Smooth muscle cell (in vitro differentiated cells): ENCODE results near the gene MAGOH. TPM values are rescaled to one million over a fixed set of nuclear protein-coding genes. Genes with fewer than 3 reads are reported as not detected.

Experiments used
- DNase-seq: peaks from one replicate; lab custom pipeline; 2025; ENCODE audit not compliant: unreplicated experiment; lab: John Stamatoyannopoulos, UW
- H2AFZ ChIP-seq: fragments of 200-600 bp; sonication (generic); 2 replicates; pipeline ENCODE4 v1.6.0; 2016; ENCODE audit warnings: antibody characterized with exemption, low read depth, mild to moderate bottlenecking
- H3F3A ChIP-seq: fragments of 200-600 bp; sonication (generic); 2 replicates; pipeline ENCODE4 v1.6.0; 2017; ENCODE audit warnings: antibody characterized with exemption, low read depth
- H3K27ac ChIP-seq: fragments of 200-600 bp; sonication (generic); 2 replicates; pipeline ENCODE4 v1.5.1; 2016; ENCODE audit warnings: low read depth, mild to moderate bottlenecking
- H3K27me3 ChIP-seq: fragments of 200-600 bp; sonication (generic); 2 replicates; pipeline ENCODE4 v1.6.1; 2016; ENCODE audit warnings: low read depth, mild to moderate bottlenecking
- H3K36me3 ChIP-seq: fragments of 200-600 bp; sonication (generic); 2 replicates; pipeline ENCODE4 v1.5.1; 2016; ENCODE audit warnings: low read depth
- H3K4me1 ChIP-seq: fragments of 200-600 bp; sonication (generic); 2 replicates; pipeline ENCODE4 v1.5.1; 2016; ENCODE audit warnings: low read depth
- H3K4me2 ChIP-seq: fragments of 200-600 bp; sonication (generic); 2 replicates; pipeline ENCODE4 v1.6.0; 2016; ENCODE audit warnings: mild to moderate bottlenecking
- H3K4me3 ChIP-seq: fragments of 200-600 bp; sonication (generic); 2 replicates; pipeline ENCODE4 v1.5.1; 2016; ENCODE audit warnings: mild to moderate bottlenecking
- H3K79me2 ChIP-seq: fragments of 200-600 bp; sonication (generic); 2 replicates; pipeline ENCODE4 v1.6.0; 2016; ENCODE audit warnings: low read depth, mild to moderate bottlenecking
- H3K9ac ChIP-seq: fragments of 200-600 bp; sonication (generic); 2 replicates; pipeline ENCODE4 v1.6.0; 2016; ENCODE audit warnings: low read depth
- H3K9me3 ChIP-seq: fragments of 200-600 bp; sonication (generic); replicated peaks from 2 replicates; pipeline ENCODE4 v1.5.1; 2016; ENCODE audit warnings: low read depth
- H4K20me1 ChIP-seq: fragments of 200-600 bp; sonication (generic); 2 replicates; pipeline ENCODE4 v1.6.0; 2016; ENCODE audit warnings: low read depth
- WGBS: methylation state at CpG from one replicate; pipeline ENCODE4 v1.1.7; 2016; ENCODE audit warnings: low lambda C conversion rate; 5-methylcytosine and 5-hydroxymethylcytosine counted together
- polyA plus RNA-seq: library from polyadenylated mRNA; unstranded; fragments of >200 nt; fragmentation: Nextera tagmentation; extraction: Ambion mirVana; gene quantifications from 2 replicates; pipeline ENCODE4 v1.2.1, GENCODE V29; 2016
- total RNA-seq: library from RNA; depleted of rRNA; stranded (reverse); fragments of >200 nt; gene quantifications from 2 replicates; pipeline ENCODE4 v1.2.3, GENCODE V29; 2014
- TF ChIP-seq, protein P1 (sequence below): fragments of 200-600 bp; sonication (generic); IDR thresholded peaks from 2 replicates; pipeline ENCODE4 v1.5.1; 2017; ENCODE audit warnings: borderline replicate concordance, mild to moderate bottlenecking, antibody characterized with exemption; ENCODE audit not compliant: insufficient read depth, poor library complexity, severe bottlenecking

MAGOH gene
- total RNA-seq (30.5 and 37.3 TPM in 2 replicates), polyA plus RNA-seq (28.5 and 38.4 TPM in 2 replicates)

DNA sequence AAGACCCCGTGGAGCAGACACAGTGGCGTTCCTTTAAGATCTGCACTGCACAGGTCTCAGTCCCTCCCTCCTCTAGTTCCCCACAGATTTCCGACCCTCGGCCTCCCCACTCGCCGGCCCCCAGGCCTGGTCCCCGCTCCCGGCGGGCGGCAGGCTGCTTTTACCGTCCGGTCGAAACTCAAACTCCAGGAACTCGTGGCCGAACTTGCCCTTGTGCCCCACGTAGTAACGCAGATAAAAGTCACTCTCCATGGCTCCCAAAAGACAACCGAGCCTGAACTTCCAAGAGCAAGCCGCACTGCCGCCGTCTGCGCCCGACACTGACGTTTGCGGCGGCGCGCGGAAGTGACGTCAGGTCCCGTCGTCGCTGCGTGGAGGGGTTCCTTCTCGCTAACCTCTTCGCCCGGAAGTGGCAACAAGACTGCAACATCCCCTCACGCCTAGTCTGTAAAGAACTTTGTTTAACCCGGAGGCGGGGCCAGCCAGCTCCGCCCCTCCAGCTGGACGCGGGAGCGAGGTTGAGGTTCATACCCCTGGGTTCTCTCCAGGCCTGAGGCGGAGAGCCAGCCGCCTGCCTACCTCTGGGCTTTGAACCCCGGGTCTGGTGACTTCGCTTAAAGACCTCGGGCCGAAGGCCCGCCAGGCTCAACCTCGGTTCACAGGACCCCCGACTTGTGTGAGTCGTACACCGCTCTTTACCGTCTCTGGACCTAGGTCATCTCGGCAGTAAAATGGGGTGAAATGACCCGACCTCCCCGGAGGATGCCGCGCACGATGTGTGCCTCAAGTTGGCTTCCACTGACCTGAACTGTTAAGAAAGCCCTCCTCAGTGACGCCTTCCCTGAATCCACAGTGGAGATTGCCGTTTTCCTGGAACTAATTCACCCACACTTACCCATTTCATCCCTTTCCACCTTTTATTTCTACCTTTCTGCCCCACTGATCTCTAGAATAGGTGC lies at the start of gene MAGOH:
Gene MAGOH, minus strand, starts transcription at position 322 of the 959 bp plus-strand sequence. Its CDS starts 70 bp downstream, at position 252.
- Histone ChIP-seq H3K4me3 (peak within 1 kb of the TSS; percentile 91), H3K27ac (peak within 1 kb of the TSS; percentile 81), H3K9me3 (no peaks in the 10 kb centered on the region), H2AFZ (peak within 1 kb of the TSS; percentile 93), H3K9ac (peak within 1 kb of the TSS; percentile 97), H3K27me3 (no peaks in the 10 kb centered on the region), H3F3A (no peaks in the 10 kb centered on the region), H3K79me2 (peaks cover 31% of the 10 kb centered on the region), H3K36me3 (peaks cover 3% of the 10 kb centered on the region), H3K4me1 (peaks cover 7% of the 10 kb centered on the region), H4K20me1 (no peaks in the 10 kb centered on the region), H3K4me2 (peak within 1 kb of the TSS; percentile 97)
- TF ChIP-seq, protein P1, sequence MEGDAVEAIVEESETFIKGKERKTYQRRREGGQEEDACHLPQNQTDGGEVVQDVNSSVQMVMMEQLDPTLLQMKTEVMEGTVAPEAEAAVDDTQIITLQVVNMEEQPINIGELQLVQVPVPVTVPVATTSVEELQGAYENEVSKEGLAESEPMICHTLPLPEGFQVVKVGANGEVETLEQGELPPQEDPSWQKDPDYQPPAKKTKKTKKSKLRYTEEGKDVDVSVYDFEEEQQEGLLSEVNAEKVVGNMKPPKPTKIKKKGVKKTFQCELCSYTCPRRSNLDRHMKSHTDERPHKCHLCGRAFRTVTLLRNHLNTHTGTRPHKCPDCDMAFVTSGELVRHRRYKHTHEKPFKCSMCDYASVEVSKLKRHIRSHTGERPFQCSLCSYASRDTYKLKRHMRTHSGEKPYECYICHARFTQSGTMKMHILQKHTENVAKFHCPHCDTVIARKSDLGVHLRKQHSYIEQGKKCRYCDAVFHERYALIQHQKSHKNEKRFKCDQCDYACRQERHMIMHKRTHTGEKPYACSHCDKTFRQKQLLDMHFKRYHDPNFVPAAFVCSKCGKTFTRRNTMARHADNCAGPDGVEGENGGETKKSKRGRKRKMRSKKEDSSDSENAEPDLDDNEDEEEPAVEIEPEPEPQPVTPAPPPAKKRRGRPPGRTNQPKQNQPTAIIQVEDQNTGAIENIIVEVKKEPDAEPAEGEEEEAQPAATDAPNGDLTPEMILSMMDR = no peak
- 4% methylated on average over 64 of the region's 64 CpGs for WGBS
- DNase-seq = peak; percentile 78

DNA sequence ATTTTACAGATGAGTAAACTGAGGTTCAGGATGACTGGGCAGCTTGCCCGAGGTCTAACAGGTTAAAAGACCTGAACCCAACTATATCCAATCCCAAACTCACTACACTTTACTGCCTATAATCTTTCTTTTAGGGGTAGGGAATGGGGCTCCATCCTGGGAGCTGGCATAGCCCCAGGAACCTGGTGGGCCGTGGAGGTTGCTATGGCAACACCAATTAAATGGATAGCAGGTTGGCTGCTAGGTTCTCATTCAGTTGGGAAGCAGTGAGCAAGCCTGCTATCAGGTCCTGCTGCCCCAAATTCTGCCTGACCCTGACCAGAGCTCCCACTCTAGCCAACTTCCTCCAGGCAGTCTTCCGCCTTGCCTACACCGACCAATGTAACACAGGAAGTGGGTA lies 48.6 kb upstream of the MAGOH start:
- H3K4me1 ChIP-seq = peaks cover 18% of the 10 kb centered on the region
- H3K27me3 ChIP-seq = no peaks in the 10 kb centered on the region
- no peak overlapping the region for H3K9ac ChIP-seq
- no peak overlapping the region for H2AFZ ChIP-seq
- WGBS = 92% methylated on average over 4 of the region's 4 CpGs
- H4K20me1 ChIP-seq = no peaks in the 10 kb centered on the region
- no peak overlapping the region for H3K4me2 ChIP-seq
- no peak for DNase-seq
- H3F3A ChIP-seq = no peaks in the 10 kb centered on the region
- H3K27ac ChIP-seq = no peak overlapping the region
- TF ChIP-seq, protein P1 = no peak
- H3K4me3 ChIP-seq = no peak overlapping the region
- H3K36me3 ChIP-seq = no peaks in the 10 kb centered on the region
- no peaks in the 10 kb centered on the region for H3K9me3 ChIP-seq
- H3K79me2 ChIP-seq = no peaks in the 10 kb centered on the region

DNA sequence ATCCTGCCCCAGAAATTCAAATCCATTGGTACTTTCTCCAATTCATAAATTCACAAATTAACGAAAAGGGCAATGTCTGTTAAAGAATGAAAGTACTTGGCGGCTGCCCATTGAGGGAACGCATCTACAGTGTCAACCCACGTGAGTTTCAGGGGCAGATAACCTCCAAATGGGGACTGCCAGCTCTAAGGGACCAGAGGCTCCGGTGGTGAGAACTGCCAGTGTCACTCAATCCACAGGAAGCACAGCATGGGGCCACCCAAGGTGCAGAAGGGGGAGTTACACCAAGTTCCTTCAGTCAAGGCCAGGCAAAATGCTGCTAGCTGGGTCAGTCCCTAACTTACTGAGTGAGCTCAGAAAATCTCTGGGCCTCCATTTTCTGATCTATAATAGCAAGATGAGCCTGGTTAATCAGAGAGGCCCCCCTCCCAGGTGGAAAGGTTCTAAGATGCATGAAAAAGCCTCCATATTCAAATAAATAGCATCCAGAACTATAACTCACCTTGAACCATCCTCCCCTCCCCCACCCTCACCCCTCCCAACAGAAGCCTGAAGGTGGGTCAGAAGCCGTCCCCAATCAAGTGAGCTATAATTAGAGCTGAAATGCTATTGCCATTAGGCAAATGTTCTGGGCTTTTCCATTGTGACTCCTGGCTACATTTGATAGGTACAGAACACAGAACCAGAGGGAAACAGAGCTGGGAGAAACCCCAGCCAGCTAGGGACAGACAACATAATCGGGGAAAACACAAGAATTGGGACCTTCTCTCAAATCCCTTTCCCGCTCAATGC lies 47.8 kb upstream of the MAGOH start:
- H2AFZ ChIP-seq = no peak overlapping the region
- no peak overlapping the region for H3K27ac ChIP-seq
- TF ChIP-seq, protein P1 = no peak
- DNase-seq = no peak
- H3K27me3 ChIP-seq = no peaks in the 10 kb centered on the region
- no peak overlapping the region for H3K4me2 ChIP-seq
- no peak overlapping the region for H3K9ac ChIP-seq
- WGBS = 86% methylated on average over 8 of the region's 8 CpGs
- no peaks in the 10 kb centered on the region for H3K79me2 ChIP-seq
- no peaks in the 10 kb centered on the region for H3K9me3 ChIP-seq
- H3K4me3 ChIP-seq = no peak overlapping the region
- no peaks in the 10 kb centered on the region for H3K36me3 ChIP-seq
- no peaks in the 10 kb centered on the region for H3F3A ChIP-seq
- no peaks in the 10 kb centered on the region for H4K20me1 ChIP-seq
- H3K4me1 ChIP-seq = peaks cover 18% of the 10 kb centered on the region
